HepG2 (cell line): Measurements from ENCODE around the gene FAM53B. TPM values are rescaled to one million over a fixed set of nuclear protein-coding genes. Genes with fewer than 3 reads are reported as not detected.

ENCODE experiments used
- ATAC-seq: fragments of 200-7000 bp; cut with Tn5 transposase; 3 replicates; pipeline ENCODE4 v1.9.1; 2020; ENCODE audit warnings: mild to moderate bottlenecking, moderate library complexity
- BruUV-seq: library from RNA; stranded (reverse); fragments of 400-500 nt; replicated peaks from 2 replicates; lab custom pipeline; 2021; lab: Mats Ljungman, UMichigan
- CTCF ChIA-PET: fragments of 300-600 bp; formaldehyde crosslinking; extraction: SDS; loops from one replicate; lab custom pipeline; 2021; ENCODE audit warnings: low total read pairs, inconsistent platforms, low intra/inter-chr PET ratio; lab: Yijun Ruan, JAX
- POLR2A ChIA-PET: fragments of 350-600 bp; sonication (Branson Sonifier 250); formaldehyde crosslinking; loops from one replicate; lab custom pipeline; 2020; ENCODE audit warnings: antibody characterized with exemption, inconsistent platforms; lab: Yijun Ruan, JAX
- DNase-seq: peaks from one replicate; pipeline ENCODE4 v3.0.0-alpha.2; 2015; ENCODE audit warnings: low spot score
- FAIRE-seq: peaks from 3 replicates; lab custom pipeline; 2011; peaks lifted over from hg19 to GRCh38; lab: Jason Lieb, UNC
- H2AFZ ChIP-seq: one replicate; pipeline ENCODE4 v1.6.1; 2011; ENCODE audit warnings: low read length, inconsistent platforms
- H3K27ac ChIP-seq: fragments of 300-600 bp; 3 replicates; pipeline ENCODE4 v1.8.0; 2011; ENCODE audit warnings: mixed run types, mild to moderate bottlenecking, mixed read lengths, low read length, inconsistent platforms; ENCODE audit not compliant: insufficient read depth; ENCODE audit errors: extremely low read length
- H3K27me3 ChIP-seq, 2 experiments: fragments of 200-600 bp in 1 of 2; 2 replicates in 1 of 2; 3 replicates in 1 of 2; pipeline versions ENCODE4 v1.6.0 to v1.8.0; 2011; ENCODE audit warnings: low read length in 2 of 2, mild to moderate bottlenecking in 2 of 2, moderate library complexity in 2 of 2, inconsistent platforms in 1 of 2; ENCODE audit not compliant: insufficient read depth in 2 of 2, control insufficient read depth in 1 of 2
- H3K36me3 ChIP-seq, 2 experiments: fragments of 200-600 bp in 1 of 2; replicated peaks in 1 of 2; 2 replicates in 1 of 2; 3 replicates in 1 of 2; pipeline versions ENCODE4 v1.5.1 to v1.8.0; 2011; ENCODE audit warnings: low read length in 2 of 2, inconsistent platforms in 1 of 2; ENCODE audit not compliant: insufficient read depth in 2 of 2, control insufficient read depth in 1 of 2
- H3K4me1 ChIP-seq: 2 replicates; pipeline ENCODE4 v1.5.1; 2012; ENCODE audit warnings: low read length, inconsistent platforms; ENCODE audit not compliant: insufficient read depth
- H3K4me2 ChIP-seq: 2 replicates; pipeline ENCODE4 v1.6.0; 2011; ENCODE audit warnings: low read depth, low read length, inconsistent platforms
- H3K4me3 ChIP-seq, 3 experiments: fragments of 200-600 bp in 1 of 3; sonication (generic), shearing (Covaris generic) in 1 of 3; replicated peaks in 1 of 3; 2 replicates each; pipeline ENCODE4 v1.5.1; 2011 to 2016; ENCODE audit warnings: low read length in 3 of 3, inconsistent platforms in 2 of 3, low read depth in 2 of 3, mild to moderate bottlenecking in 2 of 3, control low read depth in 1 of 3, mixed read lengths in 1 of 3; ENCODE audit not compliant: insufficient read depth in 1 of 3
- H3K79me2 ChIP-seq: one replicate; pipeline ENCODE4 v1.6.1; 2011; ENCODE audit warnings: low read length, inconsistent platforms; ENCODE audit not compliant: insufficient read depth
- H3K9ac ChIP-seq: 2 replicates; pipeline ENCODE4 v1.6.0; 2011; ENCODE audit warnings: mild to moderate bottlenecking, low read depth, low read length, inconsistent platforms; ENCODE audit not compliant: insufficient read depth
- H3K9me3 ChIP-seq: 2 replicates; pipeline ENCODE4 v1.5.1; 2012; ENCODE audit warnings: mild to moderate bottlenecking, low read length
- H4K20me1 ChIP-seq: 2 replicates; pipeline ENCODE4 v1.6.0; 2011; ENCODE audit warnings: inconsistent platforms, mild to moderate bottlenecking, low read length, moderate library complexity; ENCODE audit not compliant: insufficient read depth
- HCFC1 ChIP-seq: fragments of 150-350 bp; IDR thresholded peaks from 2 replicates; pipeline ENCODE4 v1.6.1; 2014; ENCODE audit warnings: low read depth, low read length
- KDM2A ChIP-seq: sonication (generic); formaldehyde crosslinking; IDR thresholded peaks from 2 replicates; pipeline ENCODE4 v1.4.0; 2020; ENCODE audit warnings: low read depth, missing genetic modification reagents, borderline replicate concordance
- KLF11 ChIP-seq: IDR thresholded peaks from 2 replicates; pipeline ENCODE4 v1.6.1; 2016; ENCODE audit warnings: missing compliant biosample characterization
- MTF1 ChIP-seq: sonication (generic); formaldehyde crosslinking; IDR thresholded peaks from 2 replicates; pipeline ENCODE4 v1.5.0; 2020; ENCODE audit warnings: missing genetic modification reagents
- SRSF9 ChIP-seq: fragments of 200-400 bp; formaldehyde crosslinking; IDR thresholded peaks from 2 replicates; pipeline ENCODE4 v1.6.1; 2018; ENCODE audit warnings: borderline replicate concordance, mild to moderate bottlenecking, low read depth, low read length; ENCODE audit not compliant: insufficient read depth, poor library complexity, severe bottlenecking
- ZKSCAN5 ChIP-seq: sonication (generic); formaldehyde crosslinking; IDR thresholded peaks from 2 replicates; pipeline ENCODE4 v1.5.1; 2020; ENCODE audit warnings: mild to moderate bottlenecking, missing genetic modification reagents
- ZMAT5 ChIP-seq: sonication (generic); formaldehyde crosslinking; IDR thresholded peaks from 2 replicates; pipeline ENCODE4 v1.5.0; 2020; ENCODE audit warnings: mild to moderate bottlenecking, low read depth, missing genetic modification reagents, borderline replicate concordance
- ZNF232 ChIP-seq: sonication (generic); formaldehyde crosslinking; IDR thresholded peaks from 2 replicates; pipeline ENCODE4 v1.4.0; 2020; ENCODE audit warnings: missing genetic modification reagents, borderline replicate concordance
- ZNF678 ChIP-seq: sonication (generic); formaldehyde crosslinking; IDR thresholded peaks from 2 replicates; pipeline ENCODE4 v1.4.0; 2020; ENCODE audit warnings: mild to moderate bottlenecking, missing genetic modification reagents
- WGBS: methylation state at CpG from one replicate; pipeline ENCODE4 v1.1.6; 2017; ENCODE audit warnings: low lambda C conversion rate; 5-methylcytosine and 5-hydroxymethylcytosine counted together
- in situ Hi-C: cut with HindIII; loops from 2 replicates; pipeline ENCODE4 v1.10.0; 2017; ENCODE audit warnings: low pct_unique_long_range_greater_than_20kb; ENCODE audit not compliant: extremely low pct_ligation_motif_present
- intact Hi-C: fragments of 100-400 bp; cut with micrococcal nuclease; formaldehyde crosslinking; loops from one replicate; pipeline ENCODE4 v1.10.0; 2022; ENCODE audit not compliant: unreplicated experiment
- polyA plus RNA-seq, 8 experiments: library from polyadenylated mRNA; depleted of rRNA in 3 of 8; stranded (reverse) in 7 of 8; unstranded in 1 of 8; fragments of >200 nt; fragmentation: Illumina TruSeq in 4 of 8; extraction: Trizol in 4 of 8; gene quantifications; 2 replicates each; pipeline versions ENCODE4 v1.2.1 to v1.2.3, GENCODE V29; 2011 to 2016; ENCODE audit warnings: low read depth in 4 of 8, missing spikeins in 1 of 8, mixed read lengths in 1 of 8; ENCODE audit not compliant: insufficient read depth in 1 of 8
- total RNA-seq, 5 experiments: library from RNA; depleted of rRNA; stranded (reverse); fragments of >200 nt; fragmentation: Illumina TruSeq; extraction: Trizol; gene quantifications; 2 replicates each; pipeline ENCODE4 v1.2.3, GENCODE V29; 2016; ENCODE audit warnings: low read depth in 1 of 5

Gene FAM53B
- total and polyA plus RNA-seq, 2 of the 13 experiments (the other 11 are each of a cell fraction or from before 2014, with no cell fraction given) = 6.4 to 19.3 TPM

DNA sequence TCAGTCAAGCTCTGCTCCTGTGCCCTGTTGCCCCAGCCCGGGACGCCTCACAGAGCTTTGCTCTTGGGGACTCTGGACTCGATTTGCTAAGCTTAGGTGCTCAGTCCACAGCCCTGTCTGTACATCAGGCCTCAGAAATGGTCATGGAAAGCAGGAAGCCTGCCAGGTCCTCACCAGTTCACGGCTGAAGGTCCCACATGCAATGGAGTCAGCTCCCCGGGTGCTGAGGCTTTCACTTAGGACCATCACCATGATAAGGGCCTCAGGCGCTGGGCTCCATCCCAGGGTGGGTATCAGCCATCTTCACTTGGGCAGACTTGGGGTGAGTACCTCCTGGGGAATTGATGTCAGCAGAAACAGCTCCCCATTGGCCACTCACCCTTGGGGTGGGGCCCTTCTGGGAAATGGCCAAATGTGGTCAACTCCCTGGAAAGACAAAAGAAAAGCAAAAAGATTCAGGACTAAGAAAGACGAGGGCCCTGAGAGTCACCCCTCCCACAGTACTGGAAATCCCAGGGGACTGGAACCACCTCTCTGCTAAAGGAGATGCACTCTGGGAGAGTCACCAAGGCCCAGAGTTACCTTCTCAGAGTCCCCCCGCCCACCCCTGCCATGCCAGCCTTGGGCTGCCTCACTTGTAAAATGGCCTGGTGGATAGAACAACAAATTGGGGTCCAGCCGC is 37.6 kb downstream of the FAM53B start:
- H3K4me1 ChIP-seq = peaks cover 37% of the 10 kb centered on the region
- BruUV-seq = no TSS peak
- no peak overlapping the region for H3K9ac ChIP-seq
- ChIA-PET CTCF (no interaction called here), POLR2A (no interaction called here)
- H2AFZ ChIP-seq = no peak overlapping the region
- peaks cover 14% of the 10 kb centered on the region for H3K79me2 ChIP-seq
- no peak overlapping the region for H3K4me2 ChIP-seq
- no peak overlapping the region for H3K27ac ChIP-seq
- no peak for TF ChIP-seq MTF1 (CRISPR knock-in tag)
- TF ChIP-seq SRSF9 = no peak
- no peak for TF ChIP-seq ZNF678 (CRISPR knock-in tag)
- no peak for TF ChIP-seq ZMAT5 (CRISPR knock-in tag)
- TF ChIP-seq ZNF232 (CRISPR knock-in tag) = no peak
- no peak for TF ChIP-seq HCFC1
- TF ChIP-seq KLF11 = no peak
- TF ChIP-seq KDM2A (CRISPR knock-in tag) = no peak
- TF ChIP-seq ZKSCAN5 = no peak
- in situ Hi-C loops (no loop called here), intact Hi-C loops (no loop called here)
- WGBS = 96% methylated on average over 7 of the region's 9 CpGs
- DNase-seq (no peak), ATAC-seq (no peak), FAIRE-seq (no peak)
- 0 out of 2 replicates have a peak, but pooled peaks cover 5% of the 10 kb centered on the region for H4K20me1 ChIP-seq
- H3K9me3 ChIP-seq = no peaks in the 10 kb centered on the region
- no peaks in the 10 kb centered on the region for H3K27me3 ChIP-seq
- H3K36me3 ChIP-seq = peaks cover 7 to 42% of the 10 kb centered on the region in 2 experiments
- H3K4me3 ChIP-seq = no peak overlapping the region
